HepG2 (cell line): ENCODE data around the gene TULP3. TPM values are rescaled to one million over a fixed set of nuclear protein-coding genes. Genes with fewer than 3 reads are reported as not detected.

Experiments used
- EP300 ChIP-seq, 3 experiments: sonication (generic) in 1 of 3; formaldehyde crosslinking in 1 of 3; IDR thresholded peaks; 2 replicates each; pipeline versions ENCODE4 v1.5.1 to v1.6.1; 2011 to 2020; ENCODE audit warnings: low read depth in 2 of 3, low read length in 2 of 3, borderline replicate concordance in 1 of 3, improper control_type of control experiment in 1 of 3, mild to moderate bottlenecking in 1 of 3, missing genetic modification reagents in 1 of 3, moderate library complexity in 1 of 3
- FOXA1 ChIP-seq, 2 experiments: fragments of 450-650 bp in 1 of 2; sonication (generic) in 1 of 2; formaldehyde crosslinking in 1 of 2; IDR thresholded peaks; 2 replicates each; pipeline versions ENCODE4 v1.4.0 to v1.6.1; 2016 to 2020; ENCODE audit warnings: missing genetic modification reagents in 1 of 2
- HNRNPUL1 ChIP-seq: fragments of 200-400 bp; formaldehyde crosslinking; IDR thresholded peaks from 2 replicates; pipeline ENCODE4 v1.6.1; 2017; ENCODE audit warnings: low read depth, mild to moderate bottlenecking, low read length, moderate library complexity
- ISX ChIP-seq: sonication (generic); formaldehyde crosslinking; conservative IDR thresholded peaks from 2 replicates; pipeline ENCODE4 v1.5.0; 2020; ENCODE audit warnings: missing genetic modification reagents
- KAT2B ChIP-seq: fragments of 150-350 bp; IDR thresholded peaks from 2 replicates; pipeline ENCODE4 v1.6.1; 2014; ENCODE audit warnings: low read depth, low read length, borderline replicate concordance
- PRDM4 ChIP-seq: sonication (generic); formaldehyde crosslinking; IDR thresholded peaks from 2 replicates; pipeline ENCODE4 v1.9.0; 2021; ENCODE audit warnings: missing genetic modification reagents, borderline replicate concordance
- REST ChIP-seq, 2 experiments: IDR thresholded peaks; 2 replicates each; pipeline ENCODE4 v1.6.1; 2011 to 2012; ENCODE audit warnings: low read length in 2 of 2, borderline replicate concordance in 1 of 2, low read depth in 1 of 2, mild to moderate bottlenecking in 1 of 2, moderate library complexity in 1 of 2
- RFX5 ChIP-seq: IDR thresholded peaks from 2 replicates; pipeline ENCODE4 v1.6.1; 2011; ENCODE audit warnings: low read depth, low read length, improper control_type of control experiment
- SNAPC2 ChIP-seq: sonication (generic); formaldehyde crosslinking; IDR thresholded peaks from 2 replicates; pipeline ENCODE4 v1.8.1; 2022; ENCODE audit warnings: mild to moderate bottlenecking, missing genetic modification reagents
- USF2 ChIP-seq, 2 experiments: sonication (generic) in 1 of 2; formaldehyde crosslinking in 1 of 2; IDR thresholded peaks; 2 replicates each; pipeline versions ENCODE4 v1.5.1 to v1.6.1; 2011 to 2020; ENCODE audit warnings: borderline replicate concordance in 1 of 2, low read depth in 1 of 2, low read length in 1 of 2, mild to moderate bottlenecking in 1 of 2, missing genetic modification reagents in 1 of 2, moderate library complexity in 1 of 2
- ZBTB42 ChIP-seq: sonication (generic); formaldehyde crosslinking; IDR thresholded peaks from 2 replicates; pipeline ENCODE4 v1.5.0; 2020; ENCODE audit warnings: mild to moderate bottlenecking, missing genetic modification reagents
- ZNF276 ChIP-seq: sonication (generic); formaldehyde crosslinking; IDR thresholded peaks from 2 replicates; pipeline ENCODE4 v1.4.0; 2020; ENCODE audit warnings: mild to moderate bottlenecking, low read depth, missing genetic modification reagents
- ZNF496 ChIP-seq: sonication (generic); formaldehyde crosslinking; IDR thresholded peaks from 2 replicates; pipeline ENCODE4 v1.8.1; 2023; ENCODE audit warnings: mild to moderate bottlenecking, moderate library complexity, missing genetic modification reagents; ENCODE audit not compliant: insufficient replicate concordance
- ZNF766 ChIP-seq: sonication (generic); formaldehyde crosslinking; IDR thresholded peaks from 2 replicates; pipeline ENCODE4 v1.5.0; 2020; ENCODE audit warnings: missing genetic modification reagents, borderline replicate concordance
- ZNF883 ChIP-seq: sonication (generic); formaldehyde crosslinking; IDR thresholded peaks from 2 replicates; pipeline ENCODE4 v1.5.1; 2020; ENCODE audit warnings: mild to moderate bottlenecking, missing genetic modification reagents; ENCODE audit errors: not compliant biosample characterization
- ZSCAN30 ChIP-seq: sonication (generic); formaldehyde crosslinking; IDR thresholded peaks from 2 replicates; pipeline ENCODE4 v1.5.0; 2020; ENCODE audit warnings: mild to moderate bottlenecking, missing genetic modification reagents
- polyA plus RNA-seq, 8 experiments: library from polyadenylated mRNA; depleted of rRNA in 3 of 8; stranded (reverse) in 7 of 8; unstranded in 1 of 8; fragments of >200 nt; fragmentation: Illumina TruSeq in 4 of 8; extraction: Trizol in 4 of 8; gene quantifications; 2 replicates each; pipeline versions ENCODE4 v1.2.1 to v1.2.3, GENCODE V29; 2011 to 2016; ENCODE audit warnings: low read depth in 4 of 8, missing spikeins in 1 of 8, mixed read lengths in 1 of 8; ENCODE audit not compliant: insufficient read depth in 1 of 8
- total RNA-seq, 5 experiments: library from RNA; depleted of rRNA; stranded (reverse); fragments of >200 nt; fragmentation: Illumina TruSeq; extraction: Trizol; gene quantifications; 2 replicates each; pipeline ENCODE4 v1.2.3, GENCODE V29; 2016; ENCODE audit warnings: low read depth in 1 of 5

TULP3 gene
- total and polyA plus RNA-seq, 2 of the 13 experiments (the other 11 are each of a cell fraction or from before 2014, with no cell fraction given), result 11.2 to 13.2 TPM

- TF ChIP-seq KAT2B, result no peak
- no peak for TF ChIP-seq REST (IDR thresholded peaks at IDR 0.05; ENCODE audit: borderline replicate concordance in 1 of 2, low read depth in 1 of 2, low read length in 2 of 2)
- TF ChIP-seq PRDM4 (CRISPR knock-in tag), result no peak
- TF ChIP-seq ZNF276 (CRISPR knock-in tag), result no peak
- TF ChIP-seq ZBTB42 (CRISPR knock-in tag), result no peak
- TF ChIP-seq SNAPC2 (CRISPR knock-in tag), result no peak
- no peak for TF ChIP-seq ZNF766 (CRISPR knock-in tag)
- no peak for TF ChIP-seq ZSCAN30 (CRISPR knock-in tag)
- no peak for TF ChIP-seq HNRNPUL1
- no peak for TF ChIP-seq ISX
- TF ChIP-seq EP300 (IDR thresholded peaks at IDR 0.05; ENCODE audit: low read depth in 2 of 2, low read length in 2 of 2), result no peak
- no peak for TF ChIP-seq EP300 (CRISPR knock-in tag; IDR thresholded peaks at IDR 0.05; ENCODE audit: borderline replicate concordance)
- no peak for TF ChIP-seq RFX5
- no peak for TF ChIP-seq ZNF883
- no peak for TF ChIP-seq FOXA1 (IDR thresholded peaks at IDR 0.05)
- TF ChIP-seq FOXA1 (CRISPR knock-in tag; IDR thresholded peaks at IDR 0.05), result peak; percentile 55; the same call in 1 of the 2 replicates
- peak; percentile 95 for TF ChIP-seq USF2 (IDR thresholded peaks at IDR 0.05; ENCODE audit: low read depth, low read length)
- peak; percentile 82; the same call in 1 of the 2 replicates for TF ChIP-seq USF2 (CRISPR knock-in tag; IDR thresholded peaks at IDR 0.05; ENCODE audit: borderline replicate concordance)
- no peak for TF ChIP-seq ZNF496
Measured at GRCh38 chr12:2877047-2877952, 13.4 kb upstream of the TULP3 start, which contains the start of the genes FOXM1 and RHNO1 (continued).
